GM18909 (cell line): ENCODE data around the gene DUSP10.
A peak's percentile ranks its signal among the peaks of the same experiment; 100 is the strongest.

Experiments used
- ATAC-seq: cut with Tn5 transposase; IDR thresholded peaks from one replicate; pipeline ENCODE4 v1.9.1; 2021; ENCODE audit warnings: mild to moderate bottlenecking; ENCODE audit not compliant: unreplicated experiment, poor library complexity

DUSP10 gene

GRCh38 chr1:221766210-221766609 is 24.3 kb upstream of the DUSP10 start:
- ATAC-seq: no peak

- ATAC-seq: no peak
Measured at GRCh38 chr1:221765527-221765926, 23.6 kb upstream of the DUSP10 start.

GRCh38 chr1:221762121-221762520 is 20.2 kb upstream of the DUSP10 start:
- ATAC-seq: no peak

GRCh38 chr1:221761354-221762002 is 19.6 kb upstream of the DUSP10 start:
- peak; percentile 73 for ATAC-seq

- peak; percentile 1 for ATAC-seq
Measured at GRCh38 chr1:221760911-221761310, 19.0 kb upstream of the DUSP10 start.

GRCh38 chr1:221759436-221759835 is 17.5 kb upstream of the DUSP10 start:
- ATAC-seq: no peak

- ATAC-seq: no peak
Measured at GRCh38 chr1:221758455-221758854, 16.6 kb upstream of the DUSP10 start.

- ATAC-seq: no peak
Measured at GRCh38 chr1:221756830-221757551, 15.1 kb upstream of the DUSP10 start.

GRCh38 chr1:221753828-221754188 is 11.9 kb upstream of the DUSP10 start:
- peak; percentile 38 for ATAC-seq

GRCh38 chr1:221751226-221751887 is 9.5 kb upstream of the DUSP10 start:
- ATAC-seq: no peak

- no peak for ATAC-seq
Measured at GRCh38 chr1:221748981-221749380, 7.1 kb upstream of the DUSP10 start.

GRCh38 chr1:221747839-221748238 is 6.0 kb upstream of the DUSP10 start:
- no peak for ATAC-seq

GRCh38 chr1:221743416-221744208 is 1.7 kb upstream of the DUSP10 start:
- ATAC-seq: peak; percentile 27

GRCh38 chr1:221742555-221743415 is 896 bp upstream of the DUSP10 start:
- peak; percentile 49 for ATAC-seq

GRCh38 chr1:221740993-221741702 is 741 bp downstream of the DUSP10 start:
- ATAC-seq: no peak

GRCh38 chr1:221740369-221740992 is 1.4 kb downstream of the DUSP10 start:
- no peak for ATAC-seq

GRCh38 chr1:221739677-221740025 is 2.2 kb downstream of the DUSP10 start:
- no peak for ATAC-seq

- ATAC-seq: no peak
Measured at GRCh38 chr1:221739018-221739676, 2.7 kb downstream of the DUSP10 start.
